Psoas muscle (tissue), 8 donors: Measurements from ENCODE around the gene TRNAU1AP. TPM values are rescaled to one million over a fixed set of nuclear protein-coding genes. Genes with fewer than 3 reads are reported as not detected.
A peak's percentile ranks its signal among the peaks of the same experiment; 100 is the strongest.
"Not testable (repeated sequence)": the region's sequence is repeated elsewhere in the genome, so short reads cannot be mapped to it uniquely, and the experiment has no call there.

ENCODE experiments used
- ATAC-seq, 4 donors: fragments of 200-7000 bp; cut with Tn5 transposase; one replicate each; pipeline ENCODE4 v1.9.1; 2020; ENCODE audit warnings: moderate library complexity in 3 of 4, mild to moderate bottlenecking in 2 of 4
- DNase-seq, 2 donors: peaks; one replicate each; pipeline ENCODE4 v3.0.0-alpha.2; 2020
- H3K27ac ChIP-seq: fragments of 200-600 bp; one replicate; pipeline ENCODE4 v1.8.0; 2022
- H3K27me3 ChIP-seq, 3 donors: fragments of 200-600 bp in 1 of 3; one replicate each; pipeline versions ENCODE4 v1.6.1 to v1.8.0; 2013 to 2022; ENCODE audit warnings: low read length in 2 of 3, mild to moderate bottlenecking in 2 of 3, moderate library complexity in 1 of 3; ENCODE audit not compliant: insufficient read depth in 3 of 3
- H3K36me3 ChIP-seq, 2 donors: fragments of 200-600 bp in 1 of 2; one replicate each; pipeline versions ENCODE4 v1.6.1 to v1.8.0; 2013 to 2022; ENCODE audit warnings: low read depth in 1 of 2, mild to moderate bottlenecking in 1 of 2, moderate library complexity in 1 of 2; ENCODE audit not compliant: insufficient read depth in 1 of 2
- H3K4me1 ChIP-seq: fragments of 200-600 bp; one replicate; pipeline ENCODE4 v1.8.0; 2022
- H3K4me3 ChIP-seq: fragments of 200-600 bp; one replicate; pipeline ENCODE4 v1.8.0; 2022; ENCODE audit warnings: mild to moderate bottlenecking
- H3K9me3 ChIP-seq: fragments of 200-600 bp; one replicate; pipeline ENCODE4 v1.8.0; 2022
- WGBS, 3 donors: extraction: QIAGEN DNeasy Blood & Tissue Kit; methylation state at CpG; one replicate each; pipeline versions ENCODE4 v1.1.6 to v1.1.7; 2013; 5-methylcytosine and 5-hydroxymethylcytosine counted together
- intact Hi-C, 2 donors: fragments of 100-400 bp; cut with DNase I; formaldehyde crosslinking; loops; one replicate each; pipeline versions ENCODE4 v1.11.0 to v1.14.2; 2022
- polyA plus RNA-seq, 3 donors: library from polyadenylated mRNA; stranded (reverse); fragments of 200-250 nt; gene quantifications; one replicate each; pipeline ENCODE4 v1.2.3, GENCODE V29; 2013
- total RNA-seq, 4 donors: library from RNA; stranded (reverse); fragmentation: NEBNext Ultra II Directional in 2 of 4; extraction: Animal tissue kit (Norgen Biotek cat#: 25700) in 2 of 4; gene quantifications; one replicate each; pipeline versions ENCODE4 v1.2.1 to v1.2.4, GENCODE V29; 2021 to 2023
- TF ChIP-seq, protein P1 (sequence below): fragments of 200-600 bp; IDR thresholded peaks from one replicate; pipeline ENCODE4 v1.8.0; 2022; ENCODE audit warnings: antibody characterized with exemption
- donor health status: healthy with polysubstance abuse.
- donor health status: DM: no; HTN: no; CAD: no; lungs with moderate emphysema.
- donor health status: Bipolar disorder and iron deficiency.
- donor health status: healthy.
- donor health status: DM: yes; HTN: yes; CAD: no.
- donor health status: DM: no; HTN: no; CAD: no.
- donor health status: DM: no; HTN: no; CAD: no.
- donor health status: DM: yes; HTN: yes; CAD: no.

Gene TRNAU1AP
- total and polyA plus RNA-seq, 7 donors, result 7.3 to 17.5 (median 10.8) TPM

DNA sequence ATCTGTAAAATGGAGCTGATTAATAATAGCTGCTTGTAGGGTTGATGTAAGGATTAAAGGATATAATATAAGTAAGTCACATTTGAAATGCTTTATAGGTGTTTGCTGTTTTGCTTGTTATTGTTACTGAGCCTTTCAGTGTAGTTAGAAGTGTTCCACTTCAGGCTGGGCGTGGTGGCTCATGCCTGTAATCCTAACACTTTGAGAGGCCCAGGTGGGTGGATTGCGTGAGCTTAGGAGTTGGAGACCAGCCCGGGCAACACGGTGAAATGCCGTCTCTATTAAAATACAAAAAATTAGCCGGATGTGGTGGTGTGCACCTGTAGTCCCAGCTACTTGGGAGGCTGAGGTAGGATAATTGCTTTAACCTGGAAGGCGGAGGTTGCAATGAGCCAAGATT, 12.2 kb downstream of the TRNAU1AP start:
- Histone ChIP-seq H3K27ac (no peak overlapping the region), H3K36me3 (peaks cover 11 to 98% of the 10 kb centered on the region in 2 donors), H3K4me3 (no peak overlapping the region), H3K4me1 (no peaks in the 10 kb centered on the region), H3K9me3 (no peaks in the 10 kb centered on the region), H3K27me3 (no peaks in the 10 kb centered on the region)
- TF ChIP-seq, protein P1, sequence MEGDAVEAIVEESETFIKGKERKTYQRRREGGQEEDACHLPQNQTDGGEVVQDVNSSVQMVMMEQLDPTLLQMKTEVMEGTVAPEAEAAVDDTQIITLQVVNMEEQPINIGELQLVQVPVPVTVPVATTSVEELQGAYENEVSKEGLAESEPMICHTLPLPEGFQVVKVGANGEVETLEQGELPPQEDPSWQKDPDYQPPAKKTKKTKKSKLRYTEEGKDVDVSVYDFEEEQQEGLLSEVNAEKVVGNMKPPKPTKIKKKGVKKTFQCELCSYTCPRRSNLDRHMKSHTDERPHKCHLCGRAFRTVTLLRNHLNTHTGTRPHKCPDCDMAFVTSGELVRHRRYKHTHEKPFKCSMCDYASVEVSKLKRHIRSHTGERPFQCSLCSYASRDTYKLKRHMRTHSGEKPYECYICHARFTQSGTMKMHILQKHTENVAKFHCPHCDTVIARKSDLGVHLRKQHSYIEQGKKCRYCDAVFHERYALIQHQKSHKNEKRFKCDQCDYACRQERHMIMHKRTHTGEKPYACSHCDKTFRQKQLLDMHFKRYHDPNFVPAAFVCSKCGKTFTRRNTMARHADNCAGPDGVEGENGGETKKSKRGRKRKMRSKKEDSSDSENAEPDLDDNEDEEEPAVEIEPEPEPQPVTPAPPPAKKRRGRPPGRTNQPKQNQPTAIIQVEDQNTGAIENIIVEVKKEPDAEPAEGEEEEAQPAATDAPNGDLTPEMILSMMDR, result no peak
- no peak for ATAC-seq
- DNase-seq, result no peak
- 96 to 99% (median 98%) methylated on average over 7 of the region's 7 CpGs for WGBS, 3 donors
- intact Hi-C loops, result no loop called here

DNA sequence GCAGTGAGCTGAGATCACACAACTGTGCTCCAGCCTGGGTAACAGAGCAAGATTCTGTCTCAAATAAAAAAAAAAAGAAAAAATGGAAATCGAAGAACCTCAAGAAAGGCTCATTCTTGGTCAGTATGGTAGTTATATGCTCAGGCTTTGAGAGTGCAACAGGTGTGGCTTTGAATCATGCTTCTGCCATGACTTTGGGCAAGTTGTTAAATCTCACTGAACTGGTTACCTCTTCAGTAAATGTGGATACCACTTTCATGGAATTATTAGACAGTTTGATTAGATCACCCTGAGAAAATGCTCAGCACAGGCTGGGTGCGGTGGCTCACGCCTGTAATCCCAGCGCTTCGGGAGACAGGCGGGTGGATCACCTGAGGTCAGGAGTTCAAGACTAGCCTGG, 12.8 kb downstream of the TRNAU1AP start:
- WGBS, 3 donors, result 94 to 99% (median 99%) methylated on average over 6 of the region's 6 CpGs
- intact Hi-C loops, result no loop called here
- TF ChIP-seq, protein P1, result no peak

DNA sequence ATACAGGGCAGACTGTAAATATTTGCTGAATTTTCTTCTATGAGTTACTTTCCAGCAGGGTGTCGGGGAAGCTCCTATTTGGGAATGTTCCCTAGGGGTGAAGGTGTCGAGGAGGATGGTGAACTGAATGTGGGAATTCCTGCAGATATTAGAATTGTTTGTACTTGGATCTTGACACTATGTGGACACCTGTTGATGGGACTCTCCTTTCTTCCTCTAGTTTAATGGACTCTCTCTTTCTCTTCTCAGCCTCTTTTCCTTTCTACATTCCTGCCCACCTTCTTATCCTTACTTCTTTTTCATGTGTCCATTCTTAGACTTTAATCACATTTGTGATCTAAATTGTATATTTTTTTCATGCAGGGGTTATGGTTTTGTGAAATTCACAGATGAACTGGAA, 14.0 kb downstream of the TRNAU1AP start:
- TF ChIP-seq, protein P1, result no peak
- no peak overlapping the region for H3K4me3 ChIP-seq
- H3K9me3 ChIP-seq, result no peaks in the 10 kb centered on the region
- no peaks in the 10 kb centered on the region for H3K27me3 ChIP-seq
- H3K4me1 ChIP-seq, result no peaks in the 10 kb centered on the region
- ATAC-seq (no peak), DNase-seq (no peak)
- H3K36me3 ChIP-seq, result peaks cover 10 to 98% of the 10 kb centered on the region in 2 donors
- intact Hi-C loops, result no loop called here
- H3K27ac ChIP-seq, result no peak overlapping the region
- WGBS, 3 donors, result 82 to 86% (median 83%) methylated on average over 2 of the region's 2 CpGs

More for the DNA sequence above, 12.8 kb downstream of the TRNAU1AP start:
- Histone ChIP-seq H3K9me3 (no peaks in the 10 kb centered on the region), H3K4me3 (no peak overlapping the region), H3K27ac (no peak overlapping the region), H3K36me3 (peaks cover 14 to 98% of the 10 kb centered on the region in 2 donors), H3K27me3 (no peaks in the 10 kb centered on the region), H3K4me1 (no peaks in the 10 kb centered on the region)
- DNase-seq (no peak), ATAC-seq (no peak)

DNA sequence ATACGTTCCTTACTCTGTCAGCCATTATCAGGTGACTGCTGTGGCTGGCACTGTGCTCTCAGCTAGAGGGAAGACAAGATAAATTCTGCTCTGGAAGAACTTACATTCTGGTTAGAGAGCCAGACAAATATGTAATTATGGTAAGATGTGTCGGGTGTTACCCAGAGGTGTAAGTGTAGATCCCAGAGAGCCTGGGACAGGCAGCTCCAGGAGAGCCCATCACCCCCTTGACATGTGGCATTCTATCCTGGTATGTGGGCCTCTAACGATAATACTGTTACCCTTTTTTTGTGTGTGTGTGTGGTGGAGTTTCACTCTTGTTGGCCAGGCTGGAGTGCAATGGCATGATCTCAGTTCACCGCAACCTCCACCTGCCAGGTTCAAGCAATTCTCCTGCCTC, 19.0 kb downstream of the TRNAU1AP start:
- peaks cover 10 to 96% of the 10 kb centered on the region in 2 donors for H3K36me3 ChIP-seq
- no peaks in the 10 kb centered on the region for H3K4me1 ChIP-seq
- H3K9me3 ChIP-seq, result no peaks in the 10 kb centered on the region
- TF ChIP-seq, protein P1, result no peak
- intact Hi-C loops, result no loop called here
- ATAC-seq, result no peak
- 83 to 92% (median 85%) methylated on average over 4 of the region's 4 CpGs for WGBS, 3 donors
- no peak overlapping the region for H3K27ac ChIP-seq
- H3K4me3 ChIP-seq, result no peak overlapping the region
- no peaks in the 10 kb centered on the region for H3K27me3 ChIP-seq
- DNase-seq, result no peak

DNA sequence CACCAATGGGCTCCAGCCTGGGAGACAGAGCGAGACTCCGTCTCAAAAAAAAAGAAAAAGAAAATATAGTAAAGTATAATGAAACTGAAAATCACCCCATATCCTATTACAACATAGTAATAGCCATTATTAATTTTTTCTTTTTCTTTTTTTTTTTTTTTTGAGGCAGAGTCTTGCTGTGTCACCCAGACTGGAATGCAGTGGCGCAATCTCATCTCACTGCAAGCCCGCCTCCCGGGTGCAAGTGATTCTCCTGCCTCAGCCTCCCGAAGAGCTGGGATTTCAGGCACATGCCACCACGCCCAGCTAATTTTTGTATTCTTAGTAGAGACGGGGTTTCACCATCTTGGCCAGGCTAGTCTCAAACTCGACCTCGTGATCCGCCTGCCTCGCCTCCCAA, 20.0 kb downstream of the TRNAU1AP start:
- intact Hi-C loops, H3K4me1 ChIP-seq, H3K27ac ChIP-seq, ATAC-seq, H3K9me3 ChIP-seq, H3K4me3 ChIP-seq, H3K27me3 ChIP-seq: not testable (repeated sequence)
- peak in 1 of 2 donors; percentile 46 for DNase-seq
- WGBS, 3 donors, result 91 to 93% (median 92%) methylated on average over 12 of the region's 12 CpGs
- H3K36me3 ChIP-seq, result peaks cover 14 to 96% of the 10 kb centered on the region in 2 donors
